ENCODE results near the gene SLC9A9. TPM values are rescaled to one million over a fixed set of nuclear protein-coding genes. Genes with fewer than 3 reads are reported as not detected.

Gene SLC9A9
- total and polyA plus RNA-seq, 2 experiments from 2014 or later, result 2.2 to 6.8 TPM

- Histone ChIP-seq H3K27me3 (no peaks in the 10 kb centered on the region), H3K4me1 (ENCODE audit: insufficient read depth) (peaks cover 15% of the 10 kb centered on the region), H3K4me3 (no peak overlapping the region), H4K20me1 (ENCODE audit: insufficient read depth, poor library complexity, severe bottlenecking) (no peaks in the 10 kb centered on the region), H3K79me2 (no peaks in the 10 kb centered on the region), H2AFZ (no peak overlapping the region), H3K4me2 (no peak overlapping the region), H3K27ac (no peak overlapping the region), H3K36me3 (replicated peaks; ENCODE audit: insufficient read depth, low read depth) (no peaks in the 10 kb centered on the region), H3K9me3 (ENCODE audit: low read depth) (no peaks in the 10 kb centered on the region), H3K9me2 (replicated peaks; ENCODE audit: insufficient read depth) (no peaks in the 10 kb centered on the region)
- no peak for DNase-seq (ENCODE audit: low spot score)
- WGBS (ENCODE audit: low lambda C conversion rate, missing lambda C conversion rate), result 36% methylated on average over 2 of the region's 2 CpGs
- TF ChIP-seq CTCF (IDR thresholded peaks at IDR 0.05; ENCODE audit: poor library complexity), result no peak
- TF ChIP-seq EZH2phosphoT487 (IDR thresholded peaks at IDR 0.05; ENCODE audit: low read depth, severe bottlenecking, unreplicated experiment), result no peak
- TF ChIP-seq EZH2 (IDR thresholded peaks at IDR 0.05; ENCODE audit: borderline replicate concordance), result no peak
These were observed 514.9 kb downstream of the SLC9A9 start for GRCh38 chr3:143333367-143333766.

- no peak for DNase-seq (ENCODE audit: low spot score)
- Histone ChIP-seq H3K36me3 (replicated peaks; ENCODE audit: insufficient read depth, low read depth) (no peaks in the 10 kb centered on the region), H3K9me2 (replicated peaks; ENCODE audit: insufficient read depth) (no peaks in the 10 kb centered on the region), H3K4me2 (no peak overlapping the region), H3K27me3 (no peaks in the 10 kb centered on the region), H3K4me3 (no peak overlapping the region), H3K9me3 (ENCODE audit: low read depth) (no peaks in the 10 kb centered on the region), H2AFZ (no peak overlapping the region), H3K27ac (no peak overlapping the region), H3K79me2 (no peaks in the 10 kb centered on the region), H4K20me1 (ENCODE audit: insufficient read depth, poor library complexity, severe bottlenecking) (no peaks in the 10 kb centered on the region), H3K4me1 (ENCODE audit: insufficient read depth) (peaks cover 15% of the 10 kb centered on the region)
- TF ChIP-seq EZH2phosphoT487 (IDR thresholded peaks at IDR 0.05; ENCODE audit: low read depth, severe bottlenecking, unreplicated experiment) (no peak), CTCF (IDR thresholded peaks at IDR 0.05; ENCODE audit: poor library complexity) (no peak), EZH2 (IDR thresholded peaks at IDR 0.05; ENCODE audit: borderline replicate concordance) (no peak)
- WGBS (ENCODE audit: low lambda C conversion rate, missing lambda C conversion rate), result 50% methylated on average over 1 of the region's 1 CpG
These were observed 516.2 kb downstream of the SLC9A9 start for GRCh38 chr3:143332026-143332425.

- H3K9me2 ChIP-seq (replicated peaks; ENCODE audit: insufficient read depth), result no peaks in the 10 kb centered on the region
- no peaks in the 10 kb centered on the region for H3K27me3 ChIP-seq
- no peaks in the 10 kb centered on the region for H3K9me3 ChIP-seq (ENCODE audit: low read depth)
- H3K79me2 ChIP-seq, result no peaks in the 10 kb centered on the region
- no peaks in the 10 kb centered on the region for H4K20me1 ChIP-seq (ENCODE audit: insufficient read depth, poor library complexity, severe bottlenecking)
- no peak overlapping the region for H3K4me2 ChIP-seq
- no peak for TF ChIP-seq CTCF (IDR thresholded peaks at IDR 0.05; ENCODE audit: poor library complexity)
- TF ChIP-seq EZH2phosphoT487 (IDR thresholded peaks at IDR 0.05; ENCODE audit: low read depth, severe bottlenecking, unreplicated experiment), result no peak
- TF ChIP-seq EZH2 (IDR thresholded peaks at IDR 0.05; ENCODE audit: borderline replicate concordance), result no peak
- no peak overlapping the region for H2AFZ ChIP-seq
- no peak overlapping the region for H3K27ac ChIP-seq
- DNase-seq (ENCODE audit: low spot score), result no peak
- H3K4me3 ChIP-seq, result no peak overlapping the region
- peaks cover 15% of the 10 kb centered on the region for H3K4me1 ChIP-seq (ENCODE audit: insufficient read depth)
- no peaks in the 10 kb centered on the region for H3K36me3 ChIP-seq (replicated peaks; ENCODE audit: insufficient read depth, low read depth)
- WGBS (ENCODE audit: low lambda C conversion rate, missing lambda C conversion rate), result 84% methylated on average over 5 of the region's 5 CpGs
These were observed 516.9 kb downstream of the SLC9A9 start for GRCh38 chr3:143331350-143331749.
